C4-2B (cell line): ENCODE results near the gene NOVA2.

ENCODE experiments used
- CTCF ChIP-seq: fragments of 450-650 bp; conservative IDR thresholded peaks from 2 replicates; pipeline ENCODE4 v1.5.1; 2017; ENCODE audit warnings: mild to moderate bottlenecking
- ZFX ChIP-seq: fragments of 450-650 bp; IDR thresholded peaks from 2 replicates; pipeline ENCODE4 v1.6.1; 2017

- TF ChIP-seq CTCF (no peak), ZFX (no peak)
Observed at GRCh38 chr19:45996933-45997332, 23.3 kb upstream of the NOVA2 start.
